Left renal cortex interstitium (tissue), 4 donors: ENCODE measurements around the gene CHIA. TPM values are rescaled to one million over a fixed set of nuclear protein-coding genes. Genes with fewer than 3 reads are reported as not detected.
"Not testable (repeated sequence)": the region's sequence is repeated elsewhere in the genome, so short reads cannot be mapped to it uniquely, and the experiment has no call there.

ENCODE experiments used
- DNase-seq, 4 donors: peaks; one replicate each; pipeline ENCODE4 v3.0.0-alpha.2; 2013; ENCODE audit warnings: low read depth in 4 of 4, low spot score in 2 of 4, missing footprints in 1 of 4
- polyA plus RNA-seq, 4 donors: library from polyadenylated mRNA; unstranded; fragments of 120-200 nt; gene quantifications; one replicate each; pipeline ENCODE4 v1.2.1, GENCODE V29; 2013; ENCODE audit not compliant: insufficient read length in 4 of 4

Gene CHIA
- polyA plus RNA-seq, 4 donors = not detected

GRCh38 chr1:111283838-111284237 is 6.8 kb upstream of the CHIA start:
- no peak for DNase-seq

- no peak for DNase-seq
These were observed 4.8 kb upstream of the CHIA start for GRCh38 chr1:111285879-111286278.

- DNase-seq = no peak
These were observed 3.7 kb upstream of the CHIA start for GRCh38 chr1:111286912-111287311.

- no peak for DNase-seq
These were observed 1.3 kb upstream of the CHIA start for GRCh38 chr1:111289371-111289770.

- no peak for DNase-seq
These were observed 547 bp upstream of the CHIA start for GRCh38 chr1:111290104-111290503.

GRCh38 chr1:111294390-111294789 is 3.7 kb downstream of the CHIA start:
- no peak for DNase-seq

- DNase-seq = no peak
These were observed 11.7 kb downstream of the CHIA start for GRCh38 chr1:111302374-111302773.

GRCh38 chr1:111309690-111310089 is 19.0 kb downstream of the CHIA start:
- DNase-seq = no peak

- no peak for DNase-seq
These were observed 27.9 kb downstream of the CHIA start for GRCh38 chr1:111318523-111318922.

- DNase-seq = no peak
These were observed 29.6 kb downstream of the CHIA start for GRCh38 chr1:111320066-111320879.

GRCh38 chr1:111323231-111323630 is 32.6 kb downstream of the CHIA start:
- DNase-seq = no peak

- DNase-seq = no peak
These were observed 41.5 kb downstream of the CHIA start for GRCh38 chr1:111332190-111332589.

- no peak for DNase-seq
These were observed 43.5 kb downstream of the CHIA start for GRCh38 chr1:111334169-111334568.

GRCh38 chr1:111335214-111335877 is 44.7 kb downstream of the CHIA start:
- not testable (repeated sequence) for DNase-seq

GRCh38 chr1:111338849-111339248 is 48.2 kb downstream of the CHIA start:
- DNase-seq = not testable (repeated sequence)

GRCh38 chr1:111346089-111346885 is 55.6 kb downstream of the CHIA start:
- DNase-seq = peak; percentile 76 to 88 (median 80)

GRCh38 chr1:111347026-111347425 is 56.4 kb downstream of the CHIA start:
- DNase-seq = no peak

- DNase-seq = no peak
These were observed 61.0 kb downstream of the CHIA start for GRCh38 chr1:111351700-111352099.

GRCh38 chr1:111354584-111354983 is 63.9 kb downstream of the CHIA start:
- DNase-seq = no peak

- DNase-seq = no peak
These were observed 68.3 kb downstream of the CHIA start for GRCh38 chr1:111358964-111359363.

GRCh38 chr1:111359376-111359775 is 68.7 kb downstream of the CHIA start:
- no peak for DNase-seq
